GM18873 (cell line): ENCODE measurements around the gene SPAG6.
"Not testable (repeated sequence)": the region's sequence is repeated elsewhere in the genome, so short reads cannot be mapped to it uniquely, and the experiment has no call there.

Experiments used
- ATAC-seq: cut with Tn5 transposase; IDR thresholded peaks from one replicate; pipeline ENCODE4 v1.9.1; 2021; ENCODE audit warnings: mild to moderate bottlenecking, moderate library complexity, moderate number of reproducible peaks; ENCODE audit not compliant: unreplicated experiment, low FRiP score

Gene SPAG6

DNA sequence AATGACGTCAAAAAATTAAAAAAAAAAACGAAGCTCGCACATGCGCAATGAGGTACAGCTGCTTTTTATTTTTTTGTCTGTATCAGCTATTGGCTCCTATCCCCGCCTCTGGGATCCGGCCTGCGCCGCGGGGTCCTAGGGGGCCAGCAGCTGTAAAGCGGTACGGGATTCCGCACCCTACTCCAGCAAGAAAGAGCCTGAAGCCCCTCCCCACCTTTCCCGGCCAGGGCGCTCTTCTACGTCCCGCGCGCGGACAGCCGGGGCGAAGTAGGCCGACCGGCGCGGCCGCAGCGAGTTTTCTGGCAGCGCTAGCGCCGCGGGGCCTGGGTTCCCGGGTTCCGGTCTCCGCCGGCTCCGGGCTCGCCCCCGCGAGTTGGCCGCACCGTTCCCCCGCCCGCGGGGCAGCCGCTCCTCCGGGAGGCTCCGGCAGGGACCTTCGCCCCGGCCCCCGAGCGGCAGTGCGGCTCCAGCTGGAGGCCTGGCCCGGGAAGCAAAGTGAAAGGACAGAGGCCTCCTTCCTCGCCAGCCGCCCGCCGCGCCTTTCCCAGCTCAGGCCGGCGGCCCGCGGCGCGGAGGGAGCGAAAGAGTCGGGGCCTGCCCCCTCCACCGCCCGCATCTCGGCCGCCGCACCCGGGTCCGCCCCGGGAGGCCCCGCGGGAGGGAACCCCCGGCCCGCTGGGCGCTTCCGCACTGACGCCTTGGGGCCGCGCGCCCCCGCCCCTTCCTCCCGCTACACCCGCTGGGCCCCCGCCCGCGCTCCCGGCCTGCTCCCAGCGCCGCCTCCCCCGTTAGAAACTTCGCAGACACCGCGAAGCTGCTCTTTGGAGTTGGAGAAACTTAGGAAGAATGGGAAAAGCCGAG is 4.7 kb upstream of the SPAG6 start:
- peak; percentile 30 for ATAC-seq

DNA sequence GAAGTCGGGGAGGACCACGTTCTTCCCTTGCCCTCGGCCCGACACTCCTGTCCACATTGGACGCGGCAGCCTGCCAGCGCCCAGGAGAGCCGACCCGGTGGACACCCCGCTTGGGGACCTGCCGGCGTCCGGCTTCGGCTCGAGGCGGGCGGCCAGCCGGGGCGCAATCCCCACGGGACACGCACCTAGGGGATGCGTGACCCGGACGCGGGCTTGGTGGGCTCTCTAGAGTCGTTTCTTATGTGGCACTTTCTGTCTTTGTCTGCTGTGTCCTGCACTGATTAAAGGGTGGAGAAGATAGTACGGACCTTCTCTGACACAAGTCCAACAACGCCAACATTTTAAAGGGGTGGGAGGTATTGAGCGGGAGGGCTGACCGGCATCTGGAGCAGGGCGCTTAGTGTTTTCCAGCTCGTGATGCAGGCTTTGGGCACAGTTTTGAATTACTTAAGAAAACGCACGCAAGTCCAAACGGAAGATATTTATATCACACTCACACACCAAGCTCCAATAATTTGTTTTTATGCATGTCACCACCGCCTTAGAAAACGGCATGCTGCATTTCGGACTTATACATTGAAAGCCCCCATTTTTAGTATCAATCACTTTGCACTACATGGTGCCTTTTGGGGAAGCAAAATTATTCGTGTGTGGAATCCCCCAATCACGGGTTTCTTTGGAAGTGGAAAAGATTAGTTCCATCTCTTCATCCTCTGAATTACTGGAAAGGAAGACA is 3.9 kb upstream of the SPAG6 start:
- peak; percentile 13 for ATAC-seq

DNA sequence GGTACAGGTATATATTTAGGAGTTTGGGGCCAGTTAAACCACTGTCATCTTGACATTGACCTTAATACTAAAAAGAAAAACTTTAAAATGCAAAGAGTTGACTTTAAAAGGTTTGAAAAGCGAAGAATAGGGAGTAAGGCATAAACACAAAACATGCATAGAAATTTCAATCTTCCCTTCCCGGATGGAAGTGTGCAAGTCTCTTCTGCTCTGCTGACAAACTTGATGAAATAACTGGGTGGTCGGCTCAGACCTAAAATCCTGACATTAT is 3.4 kb upstream of the SPAG6 start:
- no peak for ATAC-seq

DNA sequence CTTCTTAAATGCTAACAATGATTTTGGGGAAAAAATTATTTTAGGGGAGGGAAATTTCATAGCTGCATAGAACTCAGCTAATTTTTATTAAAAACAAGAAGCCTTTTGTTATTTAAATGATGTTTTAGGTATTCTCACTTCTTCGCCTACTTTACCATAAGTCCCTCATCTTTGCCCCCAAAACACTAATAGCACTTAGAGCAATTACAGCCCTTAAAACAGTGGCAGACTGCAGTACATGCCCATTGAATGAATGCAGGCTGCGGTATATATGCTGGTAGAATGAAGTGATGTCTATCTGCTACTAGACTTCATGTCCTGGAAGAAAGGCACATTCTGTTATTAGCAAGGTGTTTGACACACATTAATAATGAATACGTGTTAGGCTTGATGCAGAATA is 2.9 kb upstream of the SPAG6 start:
- no peak for ATAC-seq

DNA sequence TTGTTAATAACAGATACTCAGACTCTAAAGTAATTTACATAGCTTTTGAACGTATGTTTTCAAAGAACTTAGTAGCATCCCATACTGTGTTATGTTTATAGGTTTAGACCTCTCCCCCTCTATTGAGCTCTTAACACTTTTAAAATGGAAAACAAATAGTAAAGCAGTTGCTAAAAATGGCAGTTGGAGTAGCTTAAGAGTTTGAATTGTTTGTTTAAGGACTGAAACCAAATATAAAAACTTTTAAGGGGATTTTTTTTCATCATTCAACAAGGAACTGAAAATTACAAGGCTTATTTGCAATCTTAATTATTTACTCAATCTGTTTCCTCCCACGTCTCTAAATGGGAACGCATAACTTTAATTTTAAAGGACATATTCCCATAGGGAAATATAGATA is 1.6 kb upstream of the SPAG6 start:
- no peak for ATAC-seq

DNA sequence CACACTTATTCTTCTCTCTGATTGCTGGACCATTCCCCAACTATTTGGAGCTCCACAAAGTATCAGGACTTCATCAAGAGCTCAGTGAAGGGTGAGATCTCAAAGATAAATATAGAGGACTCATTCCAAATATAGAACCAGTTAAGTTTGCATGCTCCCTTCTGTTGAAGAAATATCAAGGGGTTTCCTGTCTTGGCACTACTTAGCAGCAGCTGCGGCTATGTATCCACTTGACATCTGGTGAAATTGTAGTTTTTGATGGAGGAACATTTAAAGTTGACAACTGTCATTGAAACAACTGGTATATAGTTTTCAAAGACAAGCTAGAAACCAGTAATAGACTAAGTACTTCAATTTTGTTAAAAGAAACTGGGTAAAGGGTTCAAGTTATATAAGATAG is 1.0 kb upstream of the SPAG6 start:
- no peak for ATAC-seq

DNA sequence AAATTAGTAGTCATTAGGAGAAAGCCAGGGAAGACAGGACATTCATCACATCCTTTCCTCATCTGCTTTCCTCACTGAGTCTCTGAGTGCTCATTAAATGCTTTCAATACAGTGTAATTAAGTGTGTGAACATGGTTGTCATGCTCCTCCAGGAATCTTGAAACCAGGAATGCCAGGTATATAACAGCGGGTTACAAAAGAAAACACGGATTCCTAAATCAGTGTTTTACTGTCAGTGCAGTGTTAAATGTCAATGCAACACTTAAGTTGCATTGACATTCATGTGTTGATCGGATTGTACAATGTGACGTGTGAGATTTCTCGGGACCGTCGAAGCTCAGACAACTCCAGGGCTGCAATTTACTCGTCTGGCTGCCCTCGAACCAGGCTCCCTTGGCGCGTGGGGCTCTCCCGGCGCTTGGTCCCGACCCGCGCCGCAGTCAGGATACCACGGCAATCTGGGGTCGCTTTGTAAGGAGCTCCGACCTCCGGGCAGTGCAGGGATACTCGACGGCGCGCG is 455 bp upstream of the SPAG6 start:
- ATAC-seq = no peak

DNA sequence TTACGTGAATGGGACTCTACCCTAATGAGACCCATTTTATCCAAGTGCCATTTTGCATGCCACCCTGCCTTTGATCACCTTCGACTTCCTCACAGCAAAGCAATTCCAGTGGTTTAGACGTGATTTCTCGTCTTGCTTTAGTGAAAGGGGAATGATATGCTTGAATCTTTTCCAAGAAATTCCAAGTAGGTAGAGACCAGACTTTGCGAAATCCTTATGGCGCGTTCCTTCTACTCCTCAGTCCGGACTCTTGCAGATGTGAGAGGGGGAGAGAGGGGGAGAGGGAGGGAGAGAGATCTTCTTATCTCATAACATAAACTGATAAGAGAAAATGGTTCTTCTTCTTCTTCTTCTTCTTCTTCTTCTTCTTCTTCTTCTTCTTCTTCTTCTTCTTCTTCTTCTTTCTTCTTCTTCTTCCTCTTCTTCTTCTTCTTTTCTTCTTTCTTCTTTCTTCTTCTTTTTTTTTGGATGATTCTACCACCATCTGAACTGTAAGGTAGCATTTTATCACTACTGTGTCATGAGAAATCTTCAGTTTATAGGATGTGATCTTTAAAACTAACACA is 883 bp downstream of the SPAG6 start:
- no peak for ATAC-seq

DNA sequence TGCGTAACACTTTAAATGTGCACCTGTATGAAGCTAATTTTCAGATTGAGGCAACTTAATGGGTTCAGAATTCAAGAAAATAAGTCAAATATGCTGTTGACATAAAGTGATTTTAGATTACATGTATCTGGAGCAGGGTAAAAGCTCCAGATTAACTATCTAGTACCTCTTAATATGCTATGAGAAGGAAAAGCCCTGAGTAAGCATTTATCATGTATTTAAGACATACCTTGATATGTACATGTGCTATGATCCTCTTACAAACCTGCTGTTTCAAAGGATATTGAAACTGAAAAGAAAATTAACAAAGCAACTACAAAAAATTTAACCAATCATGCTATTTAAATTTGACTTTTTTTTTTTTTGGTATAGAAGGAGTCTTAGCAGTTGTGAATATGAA is 4.5 kb downstream of the SPAG6 start:
- ATAC-seq = no peak

DNA sequence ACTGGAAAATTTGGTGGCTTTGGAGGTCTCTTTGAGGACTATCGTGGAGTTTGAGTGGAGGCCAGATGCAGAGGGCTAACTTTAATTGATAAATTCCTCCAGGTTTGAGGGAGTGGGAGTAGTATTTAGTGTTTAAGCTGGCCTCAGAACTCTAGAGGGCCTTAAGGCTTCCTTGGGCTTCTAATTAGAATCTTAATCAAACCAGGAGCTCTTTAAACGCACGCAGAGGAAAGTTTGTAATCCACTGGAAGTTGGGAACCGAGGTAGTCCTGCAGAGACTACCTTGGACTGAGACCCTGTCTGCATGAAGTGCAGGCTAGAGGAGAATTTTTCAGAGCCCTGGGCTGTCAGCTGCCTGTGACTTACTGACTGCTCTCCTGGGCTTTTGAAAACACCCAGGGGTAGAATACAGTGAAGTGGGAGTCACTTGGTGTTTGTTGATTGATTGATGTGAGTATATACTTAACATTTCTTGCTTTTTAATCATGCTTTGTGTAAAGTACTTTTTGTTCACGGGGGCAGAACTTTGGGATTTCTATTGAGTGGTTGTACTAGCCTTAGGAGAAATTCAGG is 5.9 kb downstream of the SPAG6 start:
- ATAC-seq = no peak

DNA sequence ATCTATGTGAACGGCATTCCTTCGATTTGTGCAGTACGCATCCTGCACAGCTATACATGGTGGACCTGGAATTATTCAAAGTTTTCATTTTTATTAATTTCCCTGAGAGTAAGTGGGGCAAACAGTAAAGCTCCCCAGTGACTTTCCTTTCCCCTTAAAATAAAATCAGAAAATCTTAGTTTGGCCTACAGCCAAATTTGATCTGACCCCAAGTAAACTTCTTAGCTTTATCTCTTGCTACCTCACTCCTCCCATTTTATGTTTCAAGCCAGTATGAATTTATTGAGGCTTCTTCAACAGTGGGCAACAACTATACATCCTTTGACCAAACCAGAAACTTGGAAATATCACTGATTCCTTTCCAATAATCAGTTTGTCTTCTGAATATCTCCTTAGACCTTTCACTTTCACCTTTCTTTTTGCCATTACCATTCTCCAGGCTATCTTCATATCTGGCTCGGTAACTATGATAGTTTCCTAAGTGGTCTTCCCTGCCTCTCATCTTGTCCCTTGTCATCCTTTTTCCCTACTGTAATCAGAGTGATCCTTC is 11.1 kb downstream of the SPAG6 start:
- no peak for ATAC-seq

DNA sequence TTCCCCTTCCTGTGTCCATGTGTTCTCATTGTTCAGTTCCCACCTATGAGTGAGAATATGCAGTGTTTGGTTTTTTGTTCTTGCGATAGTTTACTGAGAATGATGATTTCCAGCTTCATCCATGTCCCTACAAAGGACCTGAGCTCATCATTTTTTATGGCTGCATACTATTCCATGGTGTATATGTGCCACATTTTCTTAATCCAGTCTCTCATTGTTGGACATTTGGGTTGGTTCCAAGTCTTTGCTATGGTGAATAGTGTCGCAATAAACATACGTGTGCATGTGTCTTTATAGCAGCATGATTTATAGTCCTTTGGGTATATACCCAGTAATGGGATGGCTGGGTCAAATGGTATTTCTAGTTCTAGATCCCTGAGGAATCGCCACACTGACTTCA is 12.5 kb downstream of the SPAG6 start:
- not testable (repeated sequence) for ATAC-seq

DNA sequence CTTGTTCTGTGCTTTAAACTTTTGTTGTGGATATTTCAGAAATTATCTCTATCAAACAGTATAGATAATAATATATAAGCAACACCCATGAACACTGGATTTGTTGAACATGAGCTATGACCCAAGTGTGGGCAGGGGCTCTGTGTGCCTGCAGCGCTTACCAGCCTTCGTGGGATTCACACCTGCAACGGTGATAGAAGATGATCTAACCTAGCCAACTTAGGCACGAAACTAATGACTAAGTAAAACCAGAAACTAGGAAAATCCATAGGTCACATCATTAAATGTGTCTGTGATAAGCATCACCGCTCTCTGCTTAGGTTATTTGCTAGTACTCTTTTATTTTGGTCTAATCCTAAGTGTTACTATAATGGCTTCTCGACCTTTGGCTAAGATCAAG is 18.0 kb downstream of the SPAG6 start:
- ATAC-seq = no peak

DNA sequence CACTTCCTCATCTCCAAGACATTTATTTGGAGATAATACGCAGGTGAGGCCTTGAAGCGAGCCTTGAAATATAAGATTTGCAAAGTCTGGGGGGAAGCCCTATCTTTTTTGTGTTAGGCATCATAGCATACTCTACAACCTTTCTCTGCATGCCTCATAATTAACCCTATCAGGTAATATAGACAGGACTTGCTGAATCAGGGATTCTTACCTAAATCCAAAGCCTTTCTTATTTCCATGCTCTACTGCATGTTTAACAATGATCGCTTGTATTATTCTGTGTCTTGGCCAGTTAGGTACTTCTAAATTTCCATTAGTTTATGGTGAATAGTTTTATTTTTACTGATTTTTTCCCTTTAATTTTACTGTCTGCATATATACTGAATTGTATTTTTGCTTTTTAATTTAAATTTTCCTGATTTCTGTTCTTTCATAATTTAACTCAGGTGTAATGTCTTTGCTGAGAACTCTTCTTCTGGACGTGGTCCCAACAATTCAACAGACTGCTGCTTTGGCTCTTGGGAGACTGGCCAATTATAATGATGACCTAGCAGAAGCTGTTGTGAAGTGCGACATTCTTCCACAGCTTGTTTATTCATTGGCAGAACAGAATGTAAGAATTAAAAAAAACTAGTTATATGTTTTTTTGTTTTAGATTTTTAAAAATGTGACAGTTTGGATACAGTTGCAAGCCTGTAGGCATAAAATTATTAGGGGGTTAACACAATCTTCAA is 19.3 kb downstream of the SPAG6 start:
- no peak for ATAC-seq

DNA sequence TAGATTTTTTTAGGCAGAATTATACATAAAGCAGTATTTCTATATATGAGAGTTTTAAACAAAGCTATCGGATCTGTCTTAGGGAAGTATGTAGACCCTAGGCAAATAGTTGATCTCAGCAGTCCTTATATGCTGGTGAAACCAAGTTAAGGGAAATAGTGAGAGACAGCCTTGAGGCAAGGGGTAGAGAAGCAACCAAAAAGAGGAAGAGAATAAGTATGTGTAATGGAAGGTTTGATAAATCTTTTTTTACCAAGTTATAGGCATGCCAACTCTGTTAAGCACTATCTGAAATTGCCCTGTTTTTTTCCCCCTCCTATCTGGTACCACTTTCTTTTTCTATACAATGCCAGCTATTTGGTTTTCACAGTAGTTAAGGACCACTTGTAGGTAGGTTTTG is 19.9 kb downstream of the SPAG6 start:
- ATAC-seq = no peak

DNA sequence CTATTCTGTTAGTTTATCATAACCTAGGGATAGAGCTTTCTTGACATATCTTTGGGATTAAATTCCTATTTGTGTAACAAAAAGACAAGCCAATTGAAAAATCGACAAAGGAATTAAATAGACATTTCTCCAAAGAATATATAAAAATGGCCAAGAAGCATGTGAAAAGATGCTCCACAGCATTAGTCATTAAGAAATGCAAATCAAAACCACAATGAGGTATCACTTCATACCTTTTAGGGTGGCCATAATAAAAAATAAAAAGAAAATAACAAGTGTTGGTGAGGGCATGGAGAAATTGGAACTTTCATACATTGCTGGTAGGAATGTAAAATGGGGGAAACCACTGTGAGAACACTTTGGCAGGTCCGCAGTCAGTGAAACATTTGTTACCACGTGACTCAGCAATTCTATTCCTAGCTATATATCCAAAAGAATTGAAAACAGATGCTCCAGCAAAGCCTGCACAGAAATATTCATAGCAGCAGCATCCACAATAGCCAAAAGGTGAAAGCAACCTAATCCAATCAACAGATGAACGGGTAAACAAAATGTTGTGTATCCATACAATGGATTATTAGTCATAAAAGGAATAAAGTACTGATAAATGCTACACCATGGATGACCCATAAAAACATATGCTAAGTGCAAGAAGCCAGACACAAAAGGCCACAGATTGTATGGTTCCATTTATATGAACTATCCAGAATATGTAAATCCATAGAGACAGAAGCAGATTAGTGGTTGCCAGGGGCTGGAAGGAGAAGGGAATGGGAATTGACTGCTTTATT is 20.5 kb downstream of the SPAG6 start:
- ATAC-seq = no peak

DNA sequence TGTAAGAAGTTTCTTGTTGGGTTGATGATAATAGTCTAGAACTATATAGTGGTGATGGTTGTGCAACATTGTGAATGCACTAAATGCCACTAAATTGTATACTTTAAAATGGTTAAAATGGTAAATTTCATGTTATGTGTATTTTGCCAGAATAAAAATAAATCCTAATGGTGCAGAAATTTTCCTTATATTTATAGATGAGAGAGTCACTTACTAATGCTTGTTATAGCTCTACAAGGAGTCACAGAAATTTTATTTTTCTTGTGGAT is 21.1 kb downstream of the SPAG6 start:
- no peak for ATAC-seq

DNA sequence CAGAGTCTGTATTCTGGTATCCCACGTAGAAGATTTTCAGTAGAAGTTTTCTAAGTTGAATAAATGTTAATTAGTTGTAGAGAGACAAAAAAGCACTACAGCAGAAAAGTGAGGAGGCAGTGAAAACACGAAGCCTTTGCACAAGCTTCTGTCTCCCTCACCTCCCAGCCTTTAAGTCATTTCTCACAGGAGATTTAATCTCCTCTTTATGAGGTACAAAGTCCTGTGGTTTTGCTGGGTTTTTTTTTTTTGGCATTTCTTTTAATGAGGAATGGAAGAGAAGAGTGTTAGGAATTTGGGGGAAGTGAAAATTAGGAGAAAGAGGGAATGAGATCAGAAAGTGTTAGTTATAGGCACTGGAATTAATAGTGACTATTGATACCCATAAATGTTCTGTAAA is 21.5 kb downstream of the SPAG6 start:
- no peak for ATAC-seq

DNA sequence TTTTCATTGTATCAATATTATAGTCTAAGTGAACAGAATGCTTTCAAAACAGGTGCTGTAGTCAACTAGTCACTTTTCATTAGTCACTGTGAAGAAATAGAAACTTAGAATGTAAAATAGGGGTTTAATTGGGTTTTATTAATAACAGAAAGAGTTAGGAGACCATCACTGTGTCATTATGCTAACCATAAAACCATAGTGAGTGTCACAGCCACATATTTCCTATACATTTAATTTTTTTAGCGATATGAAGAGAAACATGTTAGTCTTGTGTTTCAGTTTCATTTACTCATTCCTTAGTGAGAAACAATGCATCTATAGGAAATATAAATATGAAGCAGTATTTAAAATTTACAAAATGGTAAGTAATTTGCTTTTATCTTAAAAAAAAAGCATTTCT is 22.2 kb downstream of the SPAG6 start:
- ATAC-seq = no peak

DNA sequence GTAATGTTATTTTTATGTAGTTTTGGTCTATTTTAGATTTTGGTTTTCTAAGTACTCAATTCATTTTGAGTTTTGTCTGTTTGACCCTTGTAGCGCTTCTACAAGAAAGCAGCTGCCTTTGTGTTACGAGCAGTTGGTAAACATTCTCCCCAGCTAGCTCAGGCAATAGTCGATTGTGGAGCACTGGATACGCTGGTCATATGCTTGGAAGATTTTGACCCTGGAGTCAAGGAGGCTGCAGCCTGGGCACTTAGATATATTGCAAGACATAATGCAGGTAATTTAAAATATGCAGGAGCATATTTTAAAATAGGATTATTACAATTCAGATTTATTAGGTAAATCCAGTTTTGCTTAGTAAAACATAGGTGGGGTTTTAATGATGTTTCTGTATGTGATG is 23.1 kb downstream of the SPAG6 start:
- no peak for ATAC-seq
